Coronary artery (tissue), 2 donors: ENCODE data around the gene MAP3K7.

Experiments used
- DNase-seq: peaks from one replicate; pipeline ENCODE4 v3.0.0-alpha.2; 2017; ENCODE audit warnings: low spot score
- H3K27ac ChIP-seq, 2 donors: fragments of 200-600 bp; sonication (generic); one replicate each; pipeline ENCODE4 v1.5.1; 2016 to 2019
- H3K4me3 ChIP-seq: fragments of 200-600 bp; sonication (generic); 2 replicates; pipeline ENCODE4 v1.5.1; 2016; ENCODE audit warnings: mild to moderate bottlenecking, moderate library complexity
- TF ChIP-seq, protein P1 (sequence below): fragments of 200-600 bp; sonication (generic); IDR thresholded peaks from one replicate; pipeline ENCODE4 v1.5.1; 2019; ENCODE audit warnings: antibody characterized with exemption

Gene MAP3K7

DNA sequence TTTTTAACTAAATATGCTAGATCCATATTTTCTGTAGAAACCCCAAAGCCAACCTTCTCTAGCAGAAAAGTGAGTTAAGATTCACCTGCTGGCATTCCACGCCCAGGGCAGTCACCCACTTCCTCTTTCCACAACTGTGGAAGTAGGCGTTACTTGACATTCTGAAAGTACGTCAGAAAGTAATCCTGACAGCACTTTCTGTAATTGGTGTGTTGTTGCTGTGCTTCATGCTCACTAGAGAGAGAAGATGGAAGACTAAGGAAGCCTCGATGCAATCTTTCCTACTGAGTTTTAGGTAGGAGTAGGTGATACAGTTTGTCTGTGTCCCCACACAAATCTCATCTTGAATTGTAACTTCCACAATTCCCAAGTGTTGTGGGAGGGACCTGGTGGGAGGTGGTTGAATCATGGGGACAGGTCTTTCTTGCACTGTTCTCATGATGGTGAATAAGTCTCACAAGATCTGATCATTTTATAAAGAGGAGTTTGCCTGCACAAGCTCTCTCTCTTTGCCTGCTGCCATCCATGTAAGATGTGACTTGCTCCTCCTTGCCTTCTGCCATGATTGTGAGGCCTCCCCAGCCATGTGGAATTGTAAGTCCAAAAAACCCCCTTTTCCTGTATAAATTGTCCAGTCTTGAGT lies 101.1 kb downstream of the MAP3K7 start:
- DNase-seq = no peak
- TF ChIP-seq, protein P1, sequence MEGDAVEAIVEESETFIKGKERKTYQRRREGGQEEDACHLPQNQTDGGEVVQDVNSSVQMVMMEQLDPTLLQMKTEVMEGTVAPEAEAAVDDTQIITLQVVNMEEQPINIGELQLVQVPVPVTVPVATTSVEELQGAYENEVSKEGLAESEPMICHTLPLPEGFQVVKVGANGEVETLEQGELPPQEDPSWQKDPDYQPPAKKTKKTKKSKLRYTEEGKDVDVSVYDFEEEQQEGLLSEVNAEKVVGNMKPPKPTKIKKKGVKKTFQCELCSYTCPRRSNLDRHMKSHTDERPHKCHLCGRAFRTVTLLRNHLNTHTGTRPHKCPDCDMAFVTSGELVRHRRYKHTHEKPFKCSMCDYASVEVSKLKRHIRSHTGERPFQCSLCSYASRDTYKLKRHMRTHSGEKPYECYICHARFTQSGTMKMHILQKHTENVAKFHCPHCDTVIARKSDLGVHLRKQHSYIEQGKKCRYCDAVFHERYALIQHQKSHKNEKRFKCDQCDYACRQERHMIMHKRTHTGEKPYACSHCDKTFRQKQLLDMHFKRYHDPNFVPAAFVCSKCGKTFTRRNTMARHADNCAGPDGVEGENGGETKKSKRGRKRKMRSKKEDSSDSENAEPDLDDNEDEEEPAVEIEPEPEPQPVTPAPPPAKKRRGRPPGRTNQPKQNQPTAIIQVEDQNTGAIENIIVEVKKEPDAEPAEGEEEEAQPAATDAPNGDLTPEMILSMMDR = no peak
- Histone ChIP-seq H3K4me3 (no peak overlapping the region), H3K27ac (no peak overlapping the region)

DNA sequence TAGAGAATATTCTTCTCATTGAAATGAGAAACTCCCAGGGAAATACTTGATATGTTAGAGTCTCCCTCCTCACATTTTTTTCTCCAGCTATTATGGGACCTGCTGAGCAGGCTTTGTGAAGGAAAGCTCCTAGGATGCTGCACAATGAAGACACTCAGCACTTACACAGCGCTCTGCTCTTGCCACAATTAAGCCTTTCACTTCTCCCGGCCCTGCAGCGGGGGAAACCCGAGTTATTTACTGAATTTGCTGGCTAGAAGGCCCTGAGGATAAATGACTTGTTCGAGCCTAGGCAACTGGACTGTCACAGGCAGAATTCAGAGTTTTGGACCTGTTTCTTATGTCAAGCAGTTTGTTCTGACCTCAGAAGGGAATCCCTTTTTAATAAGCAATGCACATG lies 102.0 kb downstream of the MAP3K7 start:
- DNase-seq = no peak
- Histone ChIP-seq H3K27ac (no peak overlapping the region), H3K4me3 (no peak overlapping the region)
- TF ChIP-seq, protein P1 = no peak

DNA sequence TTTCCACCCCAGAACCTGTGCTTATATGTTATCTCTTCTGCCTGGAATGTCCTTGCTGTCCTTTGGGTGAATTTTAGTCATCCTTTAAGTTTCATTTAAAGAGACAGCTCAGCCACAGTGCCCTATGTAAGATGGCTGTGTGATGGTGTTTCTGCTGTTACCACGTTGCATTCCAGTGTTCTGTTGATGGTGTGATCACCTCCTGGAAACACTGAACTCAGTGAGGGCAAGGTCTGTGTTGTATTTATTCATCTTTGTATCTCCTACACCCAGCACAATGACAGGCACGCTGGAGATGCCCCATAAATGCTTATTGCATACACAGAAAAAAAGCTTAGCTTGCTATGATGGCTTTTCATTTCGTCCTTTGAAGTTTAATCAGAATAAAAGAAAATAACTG lies 102.5 kb downstream of the MAP3K7 start:
- Histone ChIP-seq H3K27ac (no peak overlapping the region), H3K4me3 (no peak overlapping the region)
- DNase-seq = no peak
- TF ChIP-seq, protein P1 = no peak

DNA sequence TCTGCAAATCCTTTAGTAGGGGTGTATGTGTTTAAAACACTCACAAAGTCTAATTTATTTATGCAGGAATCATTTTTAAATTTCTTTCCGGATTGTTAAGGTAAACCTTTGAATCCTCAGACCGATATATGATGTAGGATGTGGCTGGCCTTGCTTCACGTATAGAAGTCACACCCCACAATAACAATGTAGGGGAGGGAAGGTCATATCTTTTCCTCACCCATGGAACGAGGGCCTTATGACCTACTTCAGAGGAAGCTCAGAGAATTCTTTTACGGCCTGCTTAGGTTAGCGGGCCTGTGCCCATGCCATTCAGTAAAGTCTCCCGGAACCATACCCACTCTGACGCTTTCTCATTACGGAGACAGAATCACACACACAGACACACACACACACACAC lies 102.9 kb downstream of the MAP3K7 start:
- TF ChIP-seq, protein P1 = no peak

DNA sequence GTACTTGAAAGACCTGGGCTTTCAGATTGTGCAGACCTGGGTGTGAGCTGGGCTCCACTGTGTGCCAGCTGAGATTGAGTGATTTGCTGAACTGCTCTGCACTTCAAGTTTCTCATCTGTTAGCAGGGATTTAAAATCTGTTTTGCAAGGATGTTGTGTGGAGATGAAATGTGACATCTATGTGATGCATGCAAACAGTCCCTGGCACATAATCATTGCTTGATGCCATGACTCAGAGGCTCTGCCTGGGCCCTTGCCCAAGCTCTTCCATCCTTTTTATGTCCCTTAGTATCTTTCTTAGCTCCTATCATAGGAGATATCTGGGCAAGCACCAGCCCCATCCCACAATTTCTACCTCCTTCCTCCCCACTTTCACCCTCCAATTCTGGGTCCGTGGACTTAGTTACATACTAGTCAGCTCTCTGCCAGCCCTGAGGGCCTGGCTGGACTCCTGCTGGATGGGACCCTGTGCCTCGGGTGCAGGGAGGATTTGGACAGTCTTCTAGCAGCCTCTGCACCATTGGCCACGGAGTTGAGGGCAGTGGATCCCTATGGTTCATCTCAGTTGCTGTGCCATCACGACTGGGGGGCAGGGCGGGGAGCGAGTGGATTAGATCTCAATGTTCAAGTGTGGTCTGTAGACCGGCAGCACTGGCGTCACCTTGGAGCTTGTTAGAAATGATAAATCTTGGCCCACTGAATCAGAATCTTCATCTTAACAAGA lies 103.6 kb downstream of the MAP3K7 start:
- DNase-seq = no peak
- no peak overlapping the region for H3K4me3 ChIP-seq
- TF ChIP-seq, protein P1 = no peak
- H3K27ac ChIP-seq = no peak overlapping the region

More for the DNA sequence above, 102.9 kb downstream of the MAP3K7 start:
- no peak overlapping the region for H3K27ac ChIP-seq
- no peak for DNase-seq
- no peak overlapping the region for H3K4me3 ChIP-seq

DNA sequence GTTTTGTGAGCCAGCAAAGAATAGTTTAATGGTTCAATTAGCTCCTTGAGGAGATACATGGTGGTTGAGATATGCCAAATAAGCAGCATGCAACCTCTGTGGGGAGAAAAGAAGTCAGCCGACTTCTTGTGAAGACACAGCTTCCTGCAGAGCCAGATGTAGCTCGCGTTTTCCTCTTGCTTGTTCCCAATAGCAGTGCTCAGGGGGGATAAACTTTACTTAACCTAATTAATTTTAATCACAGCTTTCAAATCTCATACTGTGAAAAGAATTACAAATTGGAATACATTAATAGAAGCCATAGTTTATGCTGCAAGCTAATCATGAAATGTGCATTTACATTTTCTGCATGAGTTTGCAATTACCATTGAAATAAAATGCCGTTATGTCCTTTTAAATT lies 106.2 kb downstream of the MAP3K7 start:
- DNase-seq = no peak
- TF ChIP-seq, protein P1 = no peak
- H3K27ac ChIP-seq = no peak overlapping the region
- H3K4me3 ChIP-seq = no peak overlapping the region

DNA sequence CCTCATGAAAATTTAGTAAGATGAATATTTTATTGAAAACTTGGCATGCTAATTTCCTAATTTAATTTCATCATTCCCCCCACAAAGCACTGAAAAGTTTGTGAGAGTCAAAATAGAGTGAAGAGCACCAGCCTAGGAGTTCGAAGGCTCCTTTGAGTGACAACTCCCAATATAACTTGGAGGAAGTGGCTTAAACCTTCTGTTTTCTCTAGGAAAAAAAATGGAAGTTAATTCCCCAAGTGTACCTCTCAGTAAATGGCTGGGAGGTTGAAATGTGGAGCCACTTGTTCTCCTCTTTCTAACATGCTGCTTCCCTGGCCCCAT lies 107.3 kb downstream of the MAP3K7 start:
- no peak for DNase-seq
- Histone ChIP-seq H3K4me3 (no peak overlapping the region), H3K27ac (no peak overlapping the region)
- TF ChIP-seq, protein P1 = no peak
